Femur (tissue), 1 donor: Measurements from ENCODE around the gene SPECC1L.
"Not testable (repeated sequence)": the region's sequence is repeated elsewhere in the genome, so short reads cannot be mapped to it uniquely, and the experiment has no call there.

Experiments
- DNase-seq: peaks from one replicate; pipeline ENCODE4 v3.0.0-alpha.2; 2017

The SPECC1L gene

DNA sequence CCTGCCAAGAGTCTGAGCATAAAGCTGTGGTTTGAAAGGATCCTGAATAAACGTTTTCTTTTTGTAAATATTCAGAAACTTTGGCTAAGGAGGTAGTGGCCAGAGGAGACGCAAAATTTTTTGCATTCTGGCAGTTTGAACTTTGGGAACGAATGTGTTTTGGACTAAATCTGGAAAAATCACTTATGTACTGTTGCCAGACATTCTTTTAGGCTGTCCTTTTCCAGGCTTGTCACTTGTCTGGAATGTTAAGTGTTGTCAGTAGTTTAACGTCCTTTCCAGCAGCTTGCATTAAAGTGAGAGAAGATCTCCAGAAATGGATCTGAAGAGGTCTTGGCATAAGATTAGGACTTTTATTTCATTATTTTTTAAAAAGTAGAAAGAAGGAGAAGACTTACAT lies 18.5 kb downstream of the SPECC1L start:
- DNase-seq: peak; percentile 52

GRCh38 chr22:24289741-24290163 lies 19.1 kb downstream of the SPECC1L start:
- DNase-seq: peak; percentile 46

- DNase-seq: no peak
Observed at GRCh38 chr22:24290459-24290858, 19.8 kb downstream of the SPECC1L start.

GRCh38 chr22:24291515-24292201 lies 21.0 kb downstream of the SPECC1L start:
- no peak for DNase-seq

- DNase-seq: not testable (repeated sequence)
Observed at GRCh38 chr22:24292202-24292830, 21.7 kb downstream of the SPECC1L start.

DNA sequence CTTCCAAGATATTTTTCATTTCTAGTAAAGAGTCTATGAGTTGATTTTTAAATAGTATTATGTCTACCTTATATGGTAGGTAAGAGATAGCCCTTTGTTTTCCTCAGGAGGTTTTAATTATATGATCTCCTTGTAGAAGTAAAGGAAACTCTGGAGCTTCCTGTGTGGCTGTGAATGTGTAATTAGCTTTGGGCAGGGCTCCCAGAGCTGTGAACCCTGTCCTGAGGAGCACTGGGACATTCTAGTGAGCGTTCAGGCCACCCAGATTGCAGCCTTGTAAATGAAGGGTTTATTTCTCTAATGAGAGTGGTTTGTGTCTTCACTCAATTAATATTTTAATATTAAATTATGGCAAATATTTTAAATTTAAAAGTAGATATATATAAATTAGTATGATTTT lies 24.3 kb downstream of the SPECC1L start:
- not testable (repeated sequence) for DNase-seq

DNA sequence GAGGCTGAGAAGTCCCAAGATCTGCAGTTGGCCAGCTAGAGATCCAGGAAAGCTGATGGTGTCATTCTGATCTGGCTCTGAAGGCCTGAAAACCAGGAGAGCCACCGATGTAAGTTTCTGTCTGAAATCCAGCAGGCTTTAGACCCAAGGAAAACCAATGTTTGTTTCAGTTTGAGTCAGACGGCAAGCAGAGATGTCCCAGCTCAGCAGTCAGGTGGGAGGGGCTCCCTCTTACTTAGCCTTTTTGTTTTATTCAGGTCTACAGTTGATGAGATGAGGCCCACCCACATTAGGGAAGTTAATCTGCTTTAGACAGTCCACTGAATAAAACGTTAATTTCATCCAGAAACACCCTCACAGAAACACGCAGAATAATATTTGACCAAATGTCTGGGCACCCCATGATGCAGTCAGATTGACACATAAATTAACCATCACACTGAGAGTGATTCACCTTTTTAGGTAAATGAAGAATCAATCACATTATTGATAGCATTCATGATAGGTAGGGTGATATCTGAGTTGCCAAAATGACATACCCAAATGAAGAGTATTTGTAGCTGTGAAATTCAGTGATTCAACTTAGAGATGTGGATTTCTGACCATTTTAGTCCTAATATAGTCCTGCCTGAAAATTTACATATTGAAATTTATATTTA lies 28.0 kb downstream of the SPECC1L start:
- not testable (repeated sequence) for DNase-seq

DNA sequence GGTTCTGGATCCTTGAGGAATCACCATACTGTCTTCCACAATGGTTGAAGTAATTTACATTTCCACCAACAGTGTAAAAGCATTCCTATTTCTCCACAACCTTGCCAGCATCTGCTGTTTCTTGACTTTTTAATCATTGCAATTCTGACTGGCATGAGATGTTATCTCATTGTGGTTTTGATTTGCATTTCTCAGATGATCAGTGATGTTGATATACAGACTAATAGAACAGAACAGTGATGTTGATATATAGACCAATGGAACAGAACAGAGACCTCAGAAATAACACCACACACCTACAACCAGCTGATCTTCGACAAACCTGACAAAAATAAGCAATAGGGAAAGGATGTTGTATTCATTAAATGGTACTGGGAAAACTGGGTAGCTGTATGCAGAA lies 29.9 kb downstream of the SPECC1L start:
- not testable (repeated sequence) for DNase-seq

DNA sequence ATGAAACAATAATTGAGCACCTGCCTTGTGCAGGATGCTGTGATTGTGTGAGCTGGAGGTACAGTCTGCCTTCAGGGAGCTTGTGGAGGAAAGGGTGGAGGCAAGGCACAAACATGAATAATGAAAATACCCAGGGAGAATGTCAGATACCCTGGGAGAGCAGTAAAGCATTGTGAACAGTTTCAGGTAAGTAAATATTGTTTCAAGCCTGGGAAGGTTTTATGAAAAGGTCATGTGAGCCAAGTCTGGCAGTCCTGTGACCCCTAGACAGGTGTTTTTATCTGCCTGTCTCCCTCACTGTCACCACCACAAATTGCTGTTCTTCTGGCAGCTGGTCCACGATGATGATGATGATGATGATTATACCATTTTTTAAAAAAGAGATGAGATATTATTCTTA lies 32.0 kb downstream of the SPECC1L start:
- no peak for DNase-seq

DNA sequence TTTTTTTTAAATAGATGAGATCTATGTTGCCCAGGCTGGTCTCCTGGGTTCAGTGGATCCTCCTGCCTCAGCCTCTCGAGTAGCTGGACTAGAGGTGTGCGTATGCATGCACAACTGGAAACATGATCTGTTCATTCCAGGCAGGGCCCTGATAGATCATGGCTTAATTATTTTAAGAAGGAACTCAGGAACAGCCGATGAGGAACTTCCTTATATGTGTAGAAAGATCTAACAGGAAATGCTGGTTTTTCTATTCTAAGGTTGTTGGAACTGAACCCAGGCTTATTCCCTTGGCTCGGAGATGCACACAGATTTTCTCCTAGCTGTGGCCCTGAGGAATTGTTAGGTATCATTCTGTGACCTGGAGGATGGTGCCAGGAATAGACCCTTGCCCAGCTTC lies 32.4 kb downstream of the SPECC1L start:
- no peak for DNase-seq

- no peak for DNase-seq
Observed at GRCh38 chr22:24304062-24304675, 33.5 kb downstream of the SPECC1L start.

DNA sequence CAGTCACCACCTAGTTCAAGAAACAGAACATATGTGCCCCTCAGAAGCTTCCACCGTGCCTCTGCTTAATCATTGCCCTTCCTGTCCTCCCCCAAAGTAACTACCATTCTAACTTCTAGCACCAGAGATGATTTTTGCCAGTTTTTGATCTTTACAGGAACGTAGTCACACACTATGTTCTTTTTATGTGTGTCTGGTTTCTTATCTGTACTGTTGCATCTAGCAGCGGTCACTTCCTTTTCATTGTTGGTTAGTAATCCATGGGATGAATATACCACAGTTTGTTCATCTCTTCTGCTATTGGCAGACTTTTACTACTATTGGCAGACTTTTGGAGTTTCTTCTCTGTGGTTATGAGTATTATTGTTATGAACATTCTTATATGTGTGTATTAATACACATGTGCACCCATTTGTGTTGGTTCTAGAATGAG lies 34.6 kb downstream of the SPECC1L start:
- DNase-seq: no peak

DNA sequence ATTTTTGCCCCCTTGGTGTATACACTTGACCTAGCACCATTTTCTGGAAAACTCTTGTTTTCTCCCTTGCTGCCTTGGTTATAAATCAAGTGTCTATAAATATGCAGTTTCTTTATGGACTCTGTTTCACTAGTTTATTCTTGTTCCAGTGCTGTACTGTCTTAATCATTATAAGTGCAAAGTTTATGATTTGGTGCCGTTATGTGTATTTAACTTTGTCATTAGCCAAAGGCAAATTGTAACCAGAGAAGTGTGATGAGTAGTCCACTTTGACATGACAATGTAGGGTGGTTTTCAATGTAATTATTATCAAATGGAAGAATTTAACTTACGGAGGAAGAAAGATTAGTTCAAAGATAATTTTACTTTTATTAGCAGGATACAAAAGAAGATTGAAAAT lies 40.3 kb downstream of the SPECC1L start:
- DNase-seq: no peak

- no peak for DNase-seq
Observed at GRCh38 chr22:24315367-24315966, 44.8 kb downstream of the SPECC1L start.

- DNase-seq: not testable (repeated sequence)
Observed at GRCh38 chr22:24316264-24316663, 45.6 kb downstream of the SPECC1L start.

DNA sequence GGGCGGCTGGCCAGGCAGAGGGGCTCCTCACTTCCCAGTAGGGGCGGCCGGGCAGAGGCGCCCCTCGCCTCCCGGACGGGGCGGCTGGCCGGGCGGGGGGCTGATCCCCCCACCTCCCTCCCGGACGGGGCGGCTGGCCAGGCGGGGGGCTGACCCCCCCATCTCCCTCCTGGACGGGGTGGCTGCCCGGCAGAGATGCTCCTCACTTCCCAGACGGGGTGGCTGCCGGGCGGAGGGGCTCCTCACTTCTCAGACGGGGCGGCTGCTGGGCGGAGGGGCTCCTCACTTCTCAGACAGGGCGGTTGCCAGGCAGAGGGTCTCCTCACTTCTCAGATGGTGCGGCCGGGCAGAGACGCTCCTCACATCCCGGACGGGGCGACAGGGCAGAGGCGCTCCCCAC lies 46.9 kb downstream of the SPECC1L start:
- DNase-seq: not testable (repeated sequence)

GRCh38 chr22:24319451-24319850 lies 48.8 kb downstream of the SPECC1L start:
- DNase-seq: no peak

- no peak for DNase-seq
Observed at GRCh38 chr22:24321999-24322398, 51.4 kb downstream of the SPECC1L start.

- no peak for DNase-seq
Observed at GRCh38 chr22:24322522-24322921, 51.9 kb downstream of the SPECC1L start.

GRCh38 chr22:24323233-24323632 lies 52.6 kb downstream of the SPECC1L start:
- DNase-seq: no peak

DNA sequence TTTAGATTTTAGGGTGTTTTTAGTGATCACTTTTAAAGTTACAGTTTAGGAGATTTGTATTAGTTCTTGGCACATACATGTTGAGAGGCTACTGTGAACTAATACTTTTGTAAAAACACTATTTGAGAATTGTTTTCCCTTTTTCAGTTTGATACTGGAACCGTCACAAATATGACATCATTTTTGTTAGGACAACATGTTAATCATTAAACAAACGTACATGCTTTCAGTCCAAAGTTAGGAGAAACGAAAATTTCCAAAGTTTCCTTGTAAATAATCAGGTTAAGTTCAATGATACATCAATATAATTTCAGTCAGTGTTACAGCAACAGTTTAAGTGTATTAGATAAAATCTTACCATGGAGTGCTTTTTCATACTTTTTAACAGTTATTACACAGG lies 53.1 kb downstream of the SPECC1L start:
- DNase-seq: no peak

DNA sequence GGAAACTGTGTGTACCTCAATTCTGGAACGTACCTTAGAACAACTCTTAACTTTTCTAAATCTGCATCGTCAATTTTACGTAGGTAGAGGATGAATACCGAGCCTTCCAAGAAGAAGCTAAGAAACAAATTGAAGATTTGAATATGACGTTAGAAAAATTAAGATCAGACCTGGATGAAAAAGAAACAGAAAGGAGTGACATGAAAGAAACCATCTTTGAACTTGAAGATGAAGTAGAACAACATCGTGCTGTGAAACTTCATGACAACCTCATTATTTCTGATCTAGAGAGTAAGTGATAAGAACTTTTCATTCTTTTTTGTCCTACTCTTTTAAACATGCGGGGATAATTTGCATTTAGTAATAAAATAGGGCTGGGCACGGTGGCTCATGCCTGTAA lies 53.5 kb downstream of the SPECC1L start:
- DNase-seq: no peak

DNA sequence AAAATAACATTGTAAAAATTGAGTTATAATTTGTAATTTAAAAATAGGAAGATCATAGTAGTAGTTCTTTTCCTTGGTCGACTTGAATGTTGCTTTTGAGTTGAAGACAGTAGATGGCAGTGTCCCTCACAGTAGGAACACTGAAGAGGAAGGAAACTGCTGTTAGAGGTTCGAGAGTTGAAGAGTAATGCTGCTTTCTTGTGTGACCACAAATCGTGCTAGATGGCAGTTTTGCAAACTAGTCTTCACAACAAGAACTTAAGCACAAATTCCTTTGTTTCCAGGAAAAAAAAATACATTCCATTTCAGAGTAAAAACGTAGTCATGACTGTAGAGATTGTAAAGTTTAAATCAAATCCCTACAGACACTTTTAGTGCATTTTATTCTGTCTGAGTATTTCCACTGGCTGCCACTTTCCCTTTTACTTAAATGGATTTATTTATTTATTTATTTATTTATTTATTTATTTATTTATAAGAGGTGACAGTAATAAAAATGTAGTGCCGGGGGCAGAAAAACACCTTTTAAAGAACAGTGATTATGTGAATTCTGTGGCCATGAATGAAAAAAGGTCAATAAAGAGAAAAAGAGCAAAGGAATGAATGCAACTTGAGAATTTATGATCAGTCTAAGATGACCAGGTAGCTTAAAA lies 54.6 kb downstream of the SPECC1L start:
- DNase-seq: peak; percentile 33
